Stimulated activated memory B cell treated with anti-CD40 and anti-IgM and Interleukin-4, amounts not matched to agents 10 μg/mL and 1 μg/mL and 100 μg/mL, for 72 hours (primary cell): ENCODE data around the gene PPM1H.
"Not testable (repeated sequence)": the region's sequence is repeated elsewhere in the genome, so short reads cannot be mapped to it uniquely, and the experiment has no call there.

Experiments
- ATAC-seq: fragments of 150-1000 bp; cut with Tn5 transposase; 2 replicates; pipeline ENCODE4 v1.10.0; 2021
- H3K27ac Mint-ChIP-seq: one replicate; pipeline ENCODE4 v1.8.0; 2022; ENCODE audit warnings: mild to moderate bottlenecking, mixed read lengths
- H3K27me3 Mint-ChIP-seq: one replicate; pipeline ENCODE4 v1.8.0; 2022; ENCODE audit warnings: mixed read lengths
- H3K36me3 Mint-ChIP-seq: one replicate; pipeline ENCODE4 v1.8.0; 2022; ENCODE audit warnings: mixed read lengths
- H3K4me1 Mint-ChIP-seq: one replicate; pipeline ENCODE4 v1.8.0; 2022; ENCODE audit warnings: mixed read lengths
- H3K4me3 Mint-ChIP-seq: one replicate; pipeline ENCODE4 v1.8.0; 2022; ENCODE audit warnings: mild to moderate bottlenecking, moderate library complexity, mixed read lengths
- H3K9me3 Mint-ChIP-seq: one replicate; pipeline ENCODE4 v1.8.0; 2022; ENCODE audit warnings: mixed read lengths

PPM1H gene

DNA sequence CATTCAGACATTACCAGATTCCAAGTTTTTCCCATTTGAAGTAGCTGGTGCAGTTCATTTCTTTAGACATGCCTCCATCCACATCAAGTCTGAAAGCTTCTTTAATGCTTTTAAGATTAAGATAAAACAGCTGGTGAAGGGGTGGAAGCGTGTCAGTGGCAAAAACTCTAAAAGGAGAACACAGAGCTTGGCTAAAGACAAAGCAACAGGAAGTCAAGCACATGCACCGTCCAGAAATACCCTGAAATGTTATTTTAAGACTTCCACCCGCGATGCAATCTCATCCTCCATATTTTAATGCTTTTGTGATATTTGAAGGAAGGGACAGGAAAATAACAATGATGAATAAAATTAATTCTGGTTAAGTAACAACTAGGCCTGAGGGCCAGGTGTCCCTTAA lies 31.8 kb downstream of the PPM1H start:
- Mint-ChIP-seq H3K4me1 (no peaks in the 10 kb centered on the region), H3K27ac (no peak overlapping the region), H3K4me3 (no peak overlapping the region), H3K36me3 (no peaks in the 10 kb centered on the region), H3K27me3 (no peaks in the 10 kb centered on the region), H3K9me3 (no peaks in the 10 kb centered on the region)
- no peak for ATAC-seq

GRCh38 chr12:62900686-62901272 lies 34.2 kb downstream of the PPM1H start:
- Mint-ChIP-seq H3K36me3 (no peaks in the 10 kb centered on the region), H3K27me3 (no peaks in the 10 kb centered on the region), H3K9me3 (no peaks in the 10 kb centered on the region), H3K27ac (no peak overlapping the region), H3K4me1 (no peaks in the 10 kb centered on the region), H3K4me3 (no peak overlapping the region)
- no peak for ATAC-seq

- Mint-ChIP-seq H3K9me3 (peaks cover 2% of the 10 kb centered on the region), H3K4me1 (no peaks in the 10 kb centered on the region), H3K4me3 (no peak overlapping the region), H3K27ac (no peak overlapping the region), H3K27me3 (no peaks in the 10 kb centered on the region), H3K36me3 (no peaks in the 10 kb centered on the region)
- ATAC-seq: no peak
Measured at GRCh38 chr12:62899568-62900390, 35.2 kb downstream of the PPM1H start.

- Mint-ChIP-seq H3K36me3 (no peaks in the 10 kb centered on the region), H3K27ac (no peak overlapping the region), H3K27me3 (no peaks in the 10 kb centered on the region), H3K9me3 (peaks cover 2% of the 10 kb centered on the region), H3K4me1 (no peaks in the 10 kb centered on the region), H3K4me3 (no peak overlapping the region)
- ATAC-seq: no peak
Measured at GRCh38 chr12:62898526-62898925, 36.4 kb downstream of the PPM1H start.

- no peak for ATAC-seq
- no peaks in the 10 kb centered on the region for H3K36me3 Mint-ChIP-seq
- no peak overlapping the region for H3K4me3 Mint-ChIP-seq
- no peak overlapping the region for H3K27ac Mint-ChIP-seq
- H3K27me3 Mint-ChIP-seq: no peaks in the 10 kb centered on the region
- H3K9me3 Mint-ChIP-seq: peaks cover 2% of the 10 kb centered on the region
- no peaks in the 10 kb centered on the region for H3K4me1 Mint-ChIP-seq
Measured at GRCh38 chr12:62895351-62895877, 39.5 kb downstream of the PPM1H start.

DNA sequence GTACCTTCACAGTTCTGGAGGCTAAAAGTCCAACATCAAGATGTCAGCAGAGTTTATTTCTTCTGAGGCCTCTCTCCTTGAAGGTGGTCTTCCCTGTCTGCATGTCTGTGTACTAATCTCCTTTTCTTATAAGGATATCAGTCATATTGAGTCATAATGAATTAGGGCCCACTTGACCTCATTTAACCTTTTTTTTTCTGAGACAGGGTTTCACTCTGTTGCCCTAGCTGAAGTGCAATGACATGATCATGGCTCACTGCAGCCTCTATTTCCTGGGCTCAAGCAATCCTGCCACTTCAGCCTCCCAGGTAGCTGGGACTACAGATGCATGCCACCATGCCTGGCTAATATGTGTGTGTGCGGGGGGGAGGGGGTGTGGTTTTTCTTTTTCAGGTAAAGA lies 41.7 kb downstream of the PPM1H start:
- peaks cover 2% of the 10 kb centered on the region for H3K9me3 Mint-ChIP-seq
- no peaks in the 10 kb centered on the region for H3K4me1 Mint-ChIP-seq
- H3K27me3 Mint-ChIP-seq: no peaks in the 10 kb centered on the region
- no peaks in the 10 kb centered on the region for H3K36me3 Mint-ChIP-seq
- no peak for ATAC-seq
- no peak overlapping the region for H3K4me3 Mint-ChIP-seq
- H3K27ac Mint-ChIP-seq: no peak overlapping the region

DNA sequence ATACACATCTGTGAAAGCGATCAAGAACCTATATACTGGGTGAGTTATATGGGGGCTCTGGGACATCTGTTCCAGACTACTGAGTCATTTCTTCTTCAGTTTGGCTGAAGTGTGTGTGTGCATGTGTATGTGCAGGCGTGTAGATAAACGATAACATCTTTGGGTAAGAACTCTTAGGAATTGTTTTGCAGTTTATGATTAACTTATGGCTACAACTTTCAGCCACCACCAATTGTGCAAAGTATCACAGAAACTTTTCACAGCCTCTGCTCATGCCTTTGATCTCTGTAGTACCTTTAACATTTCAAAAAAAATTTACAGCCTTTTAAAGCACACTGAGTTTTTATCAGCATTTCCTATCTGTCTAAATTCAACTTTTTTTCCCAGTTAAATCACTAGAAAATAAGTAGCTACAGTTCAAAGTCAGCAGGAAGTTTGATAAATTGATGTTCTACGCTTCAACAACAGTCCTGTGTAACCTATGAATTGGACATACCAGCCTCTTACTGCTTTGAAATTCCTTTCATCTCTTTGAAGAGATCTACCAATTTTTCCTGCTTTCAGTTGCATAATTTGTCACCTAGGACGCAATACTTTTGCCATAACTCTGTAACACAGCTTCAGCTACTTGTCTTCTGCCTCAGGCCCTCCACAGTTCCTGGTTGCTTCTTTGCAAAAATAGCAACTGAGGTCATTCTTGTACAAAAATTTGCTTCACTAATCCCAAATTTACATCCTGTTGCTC lies 43.0 kb downstream of the PPM1H start:
- no peaks in the 10 kb centered on the region for H3K36me3 Mint-ChIP-seq
- no peaks in the 10 kb centered on the region for H3K4me1 Mint-ChIP-seq
- peaks cover 2% of the 10 kb centered on the region for H3K9me3 Mint-ChIP-seq
- H3K4me3 Mint-ChIP-seq: no peak overlapping the region
- no peaks in the 10 kb centered on the region for H3K27me3 Mint-ChIP-seq
- no peak for ATAC-seq
- H3K27ac Mint-ChIP-seq: no peak overlapping the region

DNA sequence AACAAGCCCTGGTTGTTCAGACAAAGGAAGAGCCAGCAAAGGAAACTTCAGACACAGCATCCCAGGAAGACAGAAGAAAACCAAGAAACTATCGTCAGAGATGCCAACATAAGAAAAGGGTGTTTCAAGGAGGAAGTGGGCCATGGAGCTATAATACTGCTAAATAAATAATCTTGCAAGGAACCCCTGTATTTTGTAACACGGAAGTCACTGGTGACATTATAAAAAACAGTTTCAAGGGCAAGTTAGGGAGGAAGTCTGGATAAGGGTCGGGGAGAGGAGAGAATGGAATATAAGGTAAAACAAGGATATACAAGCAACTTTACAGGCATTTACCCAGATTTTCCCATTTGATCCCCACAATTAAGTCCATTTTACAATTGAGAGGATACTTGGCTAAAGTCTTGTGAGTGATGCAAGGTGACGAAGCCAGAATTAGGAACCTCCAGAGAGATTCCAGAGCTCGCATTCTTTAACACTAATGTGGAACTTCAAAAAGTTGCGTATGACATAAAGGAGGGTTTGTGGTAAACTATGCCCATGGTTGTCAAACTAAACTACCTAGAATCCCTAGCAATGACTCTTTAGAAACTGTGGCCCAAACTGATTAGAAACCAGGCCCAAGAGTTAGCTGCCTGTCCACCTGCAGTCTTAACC lies 46.4 kb downstream of the PPM1H start:
- Mint-ChIP-seq H3K27me3 (no peaks in the 10 kb centered on the region), H3K27ac (no peak overlapping the region), H3K4me3 (no peak overlapping the region), H3K4me1 (no peaks in the 10 kb centered on the region), H3K9me3 (peaks cover 2% of the 10 kb centered on the region), H3K36me3 (no peaks in the 10 kb centered on the region)
- no peak for ATAC-seq

DNA sequence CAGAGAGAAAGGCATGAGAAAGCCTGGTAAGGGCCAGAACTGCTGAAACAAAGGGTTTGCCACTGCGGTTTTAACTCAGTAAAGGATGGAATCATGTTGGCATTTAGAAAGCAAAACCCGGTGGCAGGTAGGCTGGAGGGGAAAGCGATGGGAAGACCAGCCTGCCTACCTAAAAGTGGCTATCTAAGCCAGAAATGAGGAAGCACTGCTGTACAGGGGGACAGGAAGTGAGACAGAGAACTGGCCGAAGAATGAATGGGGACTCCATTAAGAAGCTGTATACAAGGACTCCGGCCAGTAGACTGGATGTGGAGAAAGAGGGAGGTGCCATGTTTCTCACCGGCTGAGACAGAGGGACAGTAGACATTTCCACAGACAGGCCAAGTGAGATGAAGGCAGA lies 48.2 kb downstream of the PPM1H start:
- H3K4me3 Mint-ChIP-seq: no peak overlapping the region
- H3K4me1 Mint-ChIP-seq: no peaks in the 10 kb centered on the region
- no peaks in the 10 kb centered on the region for H3K36me3 Mint-ChIP-seq
- H3K27ac Mint-ChIP-seq: no peak overlapping the region
- peaks cover 2% of the 10 kb centered on the region for H3K27me3 Mint-ChIP-seq
- no peak for ATAC-seq
- peaks cover 2% of the 10 kb centered on the region for H3K9me3 Mint-ChIP-seq

GRCh38 chr12:62885242-62885641 lies 49.7 kb downstream of the PPM1H start:
- ATAC-seq: no peak
- H3K4me1 Mint-ChIP-seq: no peaks in the 10 kb centered on the region
- H3K27me3 Mint-ChIP-seq: peaks cover 17% of the 10 kb centered on the region
- no peak overlapping the region for H3K4me3 Mint-ChIP-seq
- no peak overlapping the region for H3K27ac Mint-ChIP-seq
- no peaks in the 10 kb centered on the region for H3K36me3 Mint-ChIP-seq
- H3K9me3 Mint-ChIP-seq: peaks cover 5% of the 10 kb centered on the region

DNA sequence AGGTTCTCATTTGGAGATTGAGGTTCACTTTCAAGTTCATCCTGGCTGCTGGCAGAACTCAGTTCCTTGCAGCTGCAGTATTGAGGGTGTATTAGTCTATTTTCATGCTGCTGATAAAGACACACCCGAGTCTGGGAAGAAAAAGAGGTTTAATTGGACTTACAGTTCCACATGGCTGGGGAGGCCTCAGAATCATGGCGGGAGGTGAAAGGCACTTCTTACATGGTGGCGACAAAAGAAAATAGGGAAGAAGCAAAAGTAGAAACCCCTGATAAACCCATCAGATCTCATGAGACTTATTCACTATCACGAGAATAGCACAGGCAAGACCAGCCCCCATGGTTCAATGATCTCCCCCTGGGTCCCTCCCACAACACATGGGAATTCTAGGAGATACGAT lies 50.1 kb downstream of the PPM1H start:
- H3K27me3 Mint-ChIP-seq: peaks cover 18% of the 10 kb centered on the region
- not testable (repeated sequence) for H3K27ac Mint-ChIP-seq, H3K9me3 Mint-ChIP-seq, H3K4me3 Mint-ChIP-seq, ATAC-seq, H3K4me1 Mint-ChIP-seq, H3K36me3 Mint-ChIP-seq

- Mint-ChIP-seq H3K9me3 (peaks cover 5% of the 10 kb centered on the region), H3K36me3 (no peaks in the 10 kb centered on the region), H3K4me1 (no peaks in the 10 kb centered on the region), H3K4me3 (no peak overlapping the region), H3K27me3 (peaks cover 18% of the 10 kb centered on the region), H3K27ac (no peak overlapping the region)
- ATAC-seq: no peak
Measured at GRCh38 chr12:62882696-62883095, 52.3 kb downstream of the PPM1H start.

- Mint-ChIP-seq H3K27me3 (peaks cover 18% of the 10 kb centered on the region), H3K27ac (no peak overlapping the region), H3K9me3 (peaks cover 5% of the 10 kb centered on the region), H3K36me3 (no peaks in the 10 kb centered on the region), H3K4me1 (no peaks in the 10 kb centered on the region), H3K4me3 (no peak overlapping the region)
- no peak for ATAC-seq
Measured at GRCh38 chr12:62882140-62882539, 52.8 kb downstream of the PPM1H start.

GRCh38 chr12:62879691-62880090 lies 55.3 kb downstream of the PPM1H start:
- H3K27ac Mint-ChIP-seq: no peak overlapping the region
- H3K4me1 Mint-ChIP-seq: no peaks in the 10 kb centered on the region
- H3K4me3 Mint-ChIP-seq: no peak overlapping the region
- H3K36me3 Mint-ChIP-seq: no peaks in the 10 kb centered on the region
- peaks cover 3% of the 10 kb centered on the region for H3K9me3 Mint-ChIP-seq
- peaks cover 18% of the 10 kb centered on the region for H3K27me3 Mint-ChIP-seq
- no peak for ATAC-seq

DNA sequence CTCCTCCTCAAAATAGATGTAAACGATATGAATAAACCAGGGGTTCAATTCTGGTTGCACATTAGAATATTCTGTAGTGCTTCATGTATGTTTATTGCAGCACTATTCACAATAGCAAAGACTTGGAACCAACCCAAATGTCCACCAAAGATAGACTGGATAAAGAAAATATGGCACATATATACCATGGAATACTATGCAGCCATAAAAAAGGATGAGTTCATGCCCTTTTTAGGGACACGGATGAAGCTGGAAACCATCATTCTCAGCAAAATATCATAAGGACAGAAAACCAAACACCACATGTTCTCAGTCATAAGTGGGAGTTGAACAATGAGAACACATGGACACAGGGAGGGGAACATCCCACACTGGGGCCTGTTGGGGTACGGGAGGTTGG lies 55.7 kb downstream of the PPM1H start:
- not testable (repeated sequence) for ATAC-seq, H3K27ac Mint-ChIP-seq, H3K9me3 Mint-ChIP-seq, H3K4me3 Mint-ChIP-seq, H3K4me1 Mint-ChIP-seq, H3K36me3 Mint-ChIP-seq
- H3K27me3 Mint-ChIP-seq: peaks cover 18% of the 10 kb centered on the region
